ENCODE measurements around the gene PGC. TPM values are rescaled to one million over a fixed set of nuclear protein-coding genes. Genes with fewer than 3 reads are reported as not detected.

PGC gene
- total and polyA plus RNA-seq, 2 donors (not counting 3 experiments of a cell fraction or from before 2014, with no cell fraction given): not detected

DNA sequence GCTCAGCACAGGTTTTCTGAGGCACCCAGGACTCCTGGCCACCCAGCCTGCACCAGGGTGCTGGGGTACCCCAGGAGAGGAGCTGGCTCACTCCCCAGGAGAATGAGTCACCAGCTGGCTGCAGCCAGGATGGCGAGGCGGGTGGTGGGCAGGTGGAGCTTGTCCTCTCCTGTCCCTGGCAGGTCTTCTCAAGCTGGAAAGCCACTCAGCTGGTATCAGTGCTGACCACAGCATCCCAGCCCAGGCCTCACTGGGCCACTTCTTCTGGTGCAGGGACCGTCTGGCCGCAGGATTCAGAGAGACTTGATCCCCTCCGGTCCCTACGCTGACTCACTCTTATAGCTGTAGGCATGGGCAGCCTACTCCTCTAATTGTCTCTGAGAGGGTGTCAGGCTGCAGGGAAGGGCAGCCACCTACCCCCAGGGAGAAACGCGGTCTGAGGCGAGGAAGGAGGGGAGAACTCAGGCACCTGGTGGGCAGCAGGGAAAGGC is 34.0 kb downstream of the PGC start:
- H2AFZ ChIP-seq (ENCODE audit: low read depth, low read length): no peak overlapping the region
- H4K20me1 ChIP-seq (replicated peaks; ENCODE audit: control insufficient read depth, extremely low read depth, insufficient read depth, low read length): no peaks in the 10 kb centered on the region
- no peak overlapping the region for H3K4me3 ChIP-seq (replicated peaks in 1 of 3; ENCODE audit: insufficient read depth in 1 of 3, low read depth in 1 of 3, low read length in 3 of 3)
- H3K9ac ChIP-seq (replicated peaks; ENCODE audit: extremely low read depth, insufficient read depth, low read length): no peak overlapping the region
- H3K36me3 ChIP-seq (ENCODE audit: control insufficient read depth in 2 of 2, extremely low read depth in 1 of 2, insufficient read depth in 2 of 2, low read length in 2 of 2): no peaks in the 10 kb centered on the region
- no peaks in the 10 kb centered on the region for H3K9me1 ChIP-seq (replicated peaks; ENCODE audit: control insufficient read depth, extremely low read depth, insufficient read depth, low read length)
- ChIA-PET CTCF (no interaction called here), POLR2A (no interaction called here)
- dilution Hi-C loops (cut with MboI; ENCODE audit: extremely low pct_ligation_motif_present, low sequenced_read_pairs) (no loop called here), intact Hi-C loops (cut with micrococcal nuclease) (no loop called here)
- no peaks in the 10 kb centered on the region for H3K4me1 ChIP-seq (ENCODE audit: control insufficient read depth, extremely low read depth, insufficient read depth, low read length)
- BruUV-seq (replicated peaks): no TSS peak
- no peaks in the 10 kb centered on the region for H3K79me2 ChIP-seq (ENCODE audit: control insufficient read depth, insufficient read depth, low read length)
- H3K9me3 ChIP-seq (replicated peaks; ENCODE audit: control insufficient read depth, insufficient read depth, low read length): no peaks in the 10 kb centered on the region
- no peak overlapping the region for H3K27ac ChIP-seq (ENCODE audit: insufficient read depth, low read depth, low read length)
- TF ChIP-seq FOS (IDR thresholded peaks at IDR 0.05; ENCODE audit: borderline replicate concordance, insufficient read depth, low read length): no peak
- TF ChIP-seq GATA2 (IDR thresholded peaks at IDR 0.05; ENCODE audit: insufficient read depth, insufficient read length, low read depth, low read length): no peak
- TF ChIP-seq, protein P1, sequence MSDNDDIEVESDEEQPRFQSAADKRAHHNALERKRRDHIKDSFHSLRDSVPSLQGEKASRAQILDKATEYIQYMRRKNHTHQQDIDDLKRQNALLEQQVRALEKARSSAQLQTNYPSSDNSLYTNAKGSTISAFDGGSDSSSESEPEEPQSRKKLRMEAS (IDR thresholded peaks at IDR 0.05; ENCODE audit: insufficient read depth, insufficient read length): no peak
- no peak for TF ChIP-seq MYC (IDR thresholded peaks at IDR 0.05; ENCODE audit: low read depth, low read length)
- TF ChIP-seq, protein P2, sequence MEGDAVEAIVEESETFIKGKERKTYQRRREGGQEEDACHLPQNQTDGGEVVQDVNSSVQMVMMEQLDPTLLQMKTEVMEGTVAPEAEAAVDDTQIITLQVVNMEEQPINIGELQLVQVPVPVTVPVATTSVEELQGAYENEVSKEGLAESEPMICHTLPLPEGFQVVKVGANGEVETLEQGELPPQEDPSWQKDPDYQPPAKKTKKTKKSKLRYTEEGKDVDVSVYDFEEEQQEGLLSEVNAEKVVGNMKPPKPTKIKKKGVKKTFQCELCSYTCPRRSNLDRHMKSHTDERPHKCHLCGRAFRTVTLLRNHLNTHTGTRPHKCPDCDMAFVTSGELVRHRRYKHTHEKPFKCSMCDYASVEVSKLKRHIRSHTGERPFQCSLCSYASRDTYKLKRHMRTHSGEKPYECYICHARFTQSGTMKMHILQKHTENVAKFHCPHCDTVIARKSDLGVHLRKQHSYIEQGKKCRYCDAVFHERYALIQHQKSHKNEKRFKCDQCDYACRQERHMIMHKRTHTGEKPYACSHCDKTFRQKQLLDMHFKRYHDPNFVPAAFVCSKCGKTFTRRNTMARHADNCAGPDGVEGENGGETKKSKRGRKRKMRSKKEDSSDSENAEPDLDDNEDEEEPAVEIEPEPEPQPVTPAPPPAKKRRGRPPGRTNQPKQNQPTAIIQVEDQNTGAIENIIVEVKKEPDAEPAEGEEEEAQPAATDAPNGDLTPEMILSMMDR (IDR thresholded peaks at IDR 0.05; ENCODE audit: extremely low read depth in 1 of 2, insufficient read depth in 1 of 2, low read depth in 1 of 2, low read length in 2 of 2): no peak
- no peak for TF ChIP-seq EZH2 (IDR thresholded peaks at IDR 0.05; ENCODE audit: borderline replicate concordance, low read depth, low read length, severe bottlenecking)
- no peak for TF ChIP-seq JUN (IDR thresholded peaks at IDR 0.05; ENCODE audit: borderline replicate concordance, insufficient read depth, insufficient read length, low read depth)
- no peak for TF ChIP-seq POLR2AphosphoS5 (IDR thresholded peaks at IDR 0.05; ENCODE audit: insufficient read depth, low read depth, low read length)
- TF ChIP-seq POLR2A (IDR thresholded peaks at IDR 0.05; ENCODE audit: low read depth, low read length): no peak
- FAIRE-seq: no peak
- DNase-seq (ENCODE audit: low read depth, low spot score): no peak
- no peak overlapping the region for H3K4me2 ChIP-seq (ENCODE audit: insufficient read depth, low read length)
- no peaks in the 10 kb centered on the region for H3K27me3 ChIP-seq (ENCODE audit: control insufficient read depth in 2 of 2, insufficient read depth in 2 of 2, low read length in 2 of 2)

All from endothelial cell of umbilical vein (primary cell).